Measurements from ENCODE around the gene CAB39L. TPM values are rescaled to one million over a fixed set of nuclear protein-coding genes. Genes with fewer than 3 reads are reported as not detected.

The CAB39L gene
- total and polyA plus RNA-seq, 4 donors = 5.6 to 13.9 (median 10.0) TPM

DNA sequence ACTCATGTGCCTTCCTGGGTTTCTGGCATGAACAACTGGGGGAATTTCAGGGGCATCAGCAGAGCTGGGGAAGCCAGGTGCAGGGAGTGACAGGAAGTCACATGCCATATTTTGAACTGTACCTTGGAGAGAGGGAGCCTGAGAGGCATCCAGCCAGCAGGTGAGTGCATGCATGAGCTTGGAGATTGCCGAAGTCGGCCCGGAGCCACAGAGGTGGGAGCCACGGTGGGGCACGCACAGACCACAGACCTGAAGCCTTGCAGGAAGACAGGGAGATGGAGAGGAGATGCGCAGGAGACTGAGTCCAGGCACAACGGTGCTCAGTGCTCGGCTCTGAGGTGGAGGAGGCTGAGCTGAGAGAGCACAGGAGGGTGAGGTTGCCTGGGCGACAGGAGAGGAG is 141.0 kb downstream of the CAB39L start:
- H3K4me3 ChIP-seq = no peak overlapping the region
- H3K9me3 ChIP-seq (ENCODE audit: control insufficient read depth in 4 of 4, insufficient read depth in 3 of 4, low read length in 3 of 4) = no peaks in the 10 kb centered on the region
- TF ChIP-seq, protein P1, sequence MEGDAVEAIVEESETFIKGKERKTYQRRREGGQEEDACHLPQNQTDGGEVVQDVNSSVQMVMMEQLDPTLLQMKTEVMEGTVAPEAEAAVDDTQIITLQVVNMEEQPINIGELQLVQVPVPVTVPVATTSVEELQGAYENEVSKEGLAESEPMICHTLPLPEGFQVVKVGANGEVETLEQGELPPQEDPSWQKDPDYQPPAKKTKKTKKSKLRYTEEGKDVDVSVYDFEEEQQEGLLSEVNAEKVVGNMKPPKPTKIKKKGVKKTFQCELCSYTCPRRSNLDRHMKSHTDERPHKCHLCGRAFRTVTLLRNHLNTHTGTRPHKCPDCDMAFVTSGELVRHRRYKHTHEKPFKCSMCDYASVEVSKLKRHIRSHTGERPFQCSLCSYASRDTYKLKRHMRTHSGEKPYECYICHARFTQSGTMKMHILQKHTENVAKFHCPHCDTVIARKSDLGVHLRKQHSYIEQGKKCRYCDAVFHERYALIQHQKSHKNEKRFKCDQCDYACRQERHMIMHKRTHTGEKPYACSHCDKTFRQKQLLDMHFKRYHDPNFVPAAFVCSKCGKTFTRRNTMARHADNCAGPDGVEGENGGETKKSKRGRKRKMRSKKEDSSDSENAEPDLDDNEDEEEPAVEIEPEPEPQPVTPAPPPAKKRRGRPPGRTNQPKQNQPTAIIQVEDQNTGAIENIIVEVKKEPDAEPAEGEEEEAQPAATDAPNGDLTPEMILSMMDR (IDR thresholded peaks at IDR 0.05; ENCODE audit: control extremely low read depth, extremely low read depth) = no peak
- WGBS, 2 donors = 87 to 97% methylated on average over 9 of the region's 9 CpGs
- no peaks in the 10 kb centered on the region for H3K27me3 ChIP-seq (ENCODE audit: control insufficient read depth in 3 of 3, insufficient read depth in 3 of 3, low read length in 2 of 3)
- no peak overlapping the region for H3K27ac ChIP-seq (ENCODE audit: low read depth in 1 of 2, low read length in 1 of 2)
- H3K9ac ChIP-seq (ENCODE audit: insufficient read depth in 1 of 2, low read length in 2 of 2) = no peak overlapping the region
- H3K36me3 ChIP-seq (ENCODE audit: control insufficient read depth in 4 of 4, insufficient read depth in 4 of 4, low read length in 4 of 4) = no peaks in the 10 kb centered on the region
- ATAC-seq (ENCODE audit: insufficient read depth, low FRiP score) (no peak), DNase-seq (no peak)
- peaks cover 0 to 10% (median 6%) of the 10 kb centered on the region in 5 donors for H3K4me1 ChIP-seq (ENCODE audit: control insufficient read depth in 5 of 5, insufficient read depth in 5 of 5, low read length in 5 of 5)

DNA sequence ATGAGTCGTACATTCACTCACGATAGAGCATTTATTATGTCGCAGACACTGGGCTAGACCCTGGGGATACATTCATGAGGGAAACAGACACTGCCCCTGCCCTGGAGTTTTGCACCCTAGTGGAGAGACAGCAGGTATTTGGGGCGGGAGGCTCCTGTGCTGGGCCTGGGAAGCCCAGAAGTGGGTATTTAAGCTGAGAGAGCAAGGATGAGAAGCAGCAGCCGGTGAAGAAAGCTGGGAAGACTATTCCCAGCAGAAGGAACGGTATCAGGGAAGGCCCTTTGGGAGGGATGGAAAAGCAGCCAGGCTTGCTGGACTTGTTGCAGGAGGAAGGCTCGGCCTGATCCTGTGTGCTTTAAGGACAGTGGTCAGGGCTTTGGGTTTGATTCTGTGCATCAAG is 141.6 kb downstream of the CAB39L start:
- Histone ChIP-seq H3K4me3 (no peak overlapping the region), H3K9me3 (ENCODE audit: control insufficient read depth in 4 of 4, insufficient read depth in 3 of 4, low read length in 3 of 4) (no peaks in the 10 kb centered on the region), H3K36me3 (ENCODE audit: control insufficient read depth in 4 of 4, insufficient read depth in 4 of 4, low read length in 4 of 4) (no peaks in the 10 kb centered on the region), H3K9ac (ENCODE audit: insufficient read depth in 1 of 2, low read length in 2 of 2) (no peak overlapping the region), H3K27me3 (ENCODE audit: control insufficient read depth in 3 of 3, insufficient read depth in 3 of 3, low read length in 2 of 3) (no peaks in the 10 kb centered on the region), H3K27ac (ENCODE audit: low read depth in 1 of 2, low read length in 1 of 2) (no peak overlapping the region), H3K4me1 (ENCODE audit: control insufficient read depth in 5 of 5, insufficient read depth in 5 of 5, low read length in 5 of 5) (peaks cover 0 to 10% (median 2%) of the 10 kb centered on the region in 5 donors)
- TF ChIP-seq, protein P1 (IDR thresholded peaks at IDR 0.05; ENCODE audit: control extremely low read depth, extremely low read depth) = no peak
- WGBS, 2 donors = 86 to 98% methylated on average over 7 of the region's 7 CpGs
- DNase-seq (no peak), ATAC-seq (ENCODE audit: insufficient read depth, low FRiP score) (no peak)

DNA sequence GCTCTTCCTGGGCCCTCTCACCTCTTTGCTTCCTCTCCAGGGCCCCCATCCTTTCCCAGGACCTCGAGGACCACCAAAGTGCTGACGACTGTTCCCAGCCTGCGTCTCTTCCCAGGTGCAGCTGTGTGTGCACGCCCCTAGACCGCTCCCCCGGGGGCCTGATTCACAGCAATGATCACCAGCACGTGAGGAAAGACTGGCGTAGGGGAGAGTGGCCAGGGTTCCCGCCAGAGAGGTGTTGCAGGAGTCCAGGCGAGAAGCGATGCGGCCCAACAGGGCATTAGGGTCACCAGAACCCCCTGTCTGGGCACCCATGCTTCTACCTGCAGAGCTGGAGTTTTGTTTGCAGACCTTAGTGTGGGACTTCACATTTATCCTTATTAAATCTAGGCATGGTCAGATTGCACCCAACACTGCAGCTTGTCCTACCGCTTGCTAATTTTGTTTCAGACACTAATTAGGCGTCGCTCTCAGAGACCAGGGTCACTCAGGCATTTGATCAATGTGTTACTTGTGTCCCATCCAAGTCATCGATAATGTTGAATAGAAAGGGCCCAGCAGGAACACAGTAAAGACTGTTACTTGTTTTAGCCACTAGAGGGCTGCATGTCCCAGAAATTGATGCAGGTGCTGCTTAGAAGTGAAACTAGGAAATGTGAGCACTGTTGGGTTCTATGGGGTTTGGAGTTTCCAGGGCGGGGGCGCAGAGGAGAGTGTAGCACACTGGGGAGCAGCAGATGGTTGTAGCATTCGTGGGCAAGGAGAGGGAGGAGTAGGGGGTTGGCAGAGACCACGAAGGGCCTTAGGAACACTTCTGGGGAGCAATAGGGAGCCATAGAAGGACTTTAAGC is 142.9 kb downstream of the CAB39L start:
- peaks cover 0 to 10% (median 0%) of the 10 kb centered on the region in 5 donors for H3K4me1 ChIP-seq (ENCODE audit: control insufficient read depth in 5 of 5, insufficient read depth in 5 of 5, low read length in 5 of 5)
- H3K4me3 ChIP-seq = no peak overlapping the region
- no peaks in the 10 kb centered on the region for H3K9me3 ChIP-seq (ENCODE audit: control insufficient read depth in 4 of 4, insufficient read depth in 3 of 4, low read length in 3 of 4)
- no peaks in the 10 kb centered on the region for H3K36me3 ChIP-seq (ENCODE audit: control insufficient read depth in 4 of 4, insufficient read depth in 4 of 4, low read length in 4 of 4)
- TF ChIP-seq, protein P1 (IDR thresholded peaks at IDR 0.05; ENCODE audit: control extremely low read depth, extremely low read depth) = peak; percentile 91
- ATAC-seq (ENCODE audit: insufficient read depth, low FRiP score) = peak; percentile 89
- 43 to 52% methylated on average over 20 of the region's 20 CpGs for WGBS, 2 donors
- DNase-seq = peak; percentile 48 to 81 (median 75)
- peak overlapping the region in 1 of 2 donors; percentile 67 for H3K9ac ChIP-seq (ENCODE audit: insufficient read depth in 1 of 2, low read length in 2 of 2)
- peak overlapping the region in 1 of 2 donors; percentile 30 for H3K27ac ChIP-seq (ENCODE audit: low read depth in 1 of 2, low read length in 1 of 2)
- H3K27me3 ChIP-seq (ENCODE audit: control insufficient read depth in 3 of 3, insufficient read depth in 3 of 3, low read length in 2 of 3) = no peaks in the 10 kb centered on the region

Data from lung (tissue), 12 donors.